HCT116 (cell line): ENCODE results near the gene CHRDL1. TPM values are rescaled to one million over a fixed set of nuclear protein-coding genes. Genes with fewer than 3 reads are reported as not detected.

Experiments used
- ATAC-seq: fragments of 200-7000 bp; cut with Tn5 transposase; 2 replicates; pipeline ENCODE4 v1.9.1; 2020; ENCODE audit warnings: mild to moderate bottlenecking, moderate library complexity
- BruUV-seq: library from RNA; stranded (reverse); fragments of 400-500 nt; replicated peaks from 2 replicates; lab custom pipeline; 2021; lab: Mats Ljungman, UMichigan
- CTCF ChIA-PET: fragments of 300-600 bp; sonication (Branson Sonifier 250); formaldehyde crosslinking; loops from one replicate; lab custom pipeline; 2021; ENCODE audit warnings: antibody characterized with exemption; lab: Charles Lee
- POLR2A ChIA-PET: fragments of 300-600, 350-600 bp; sonication (Branson Sonifier 250); formaldehyde crosslinking; loops from one replicate; lab custom pipeline; 2021; ENCODE audit warnings: antibody characterized with exemption; lab: Charles Lee
- RAD21 ChIA-PET, 2 experiments: fragments of 300-600 bp; sonication (Branson Sonifier 250); formaldehyde crosslinking; loops; one replicate each; lab custom pipeline; 2023; ENCODE audit warnings: low total read pairs in 2 of 2; ENCODE audit not compliant: uncharacterized antibody in 2 of 2, unreplicated experiment in 2 of 2, low non-redundant PET in 1 of 2; lab: Charles Lee
- DNase-seq: peaks from one replicate; pipeline ENCODE4 v3.0.0-alpha.2; 2010; ENCODE audit warnings: low read depth, low spot score
- H2AFZ ChIP-seq: fragments of 200-600 bp; shearing (Covaris generic), sonication (generic); 2 replicates; pipeline ENCODE4 v1.6.1; 2017; ENCODE audit warnings: low read depth, mixed run types, mixed read lengths, antibody characterized with exemption, low read length; ENCODE audit not compliant: poor library complexity, severe bottlenecking
- H3K27ac ChIP-seq: 2 replicates; pipeline ENCODE4 v1.5.1; 2012; ENCODE audit warnings: low read depth, low read length
- H3K27me3 ChIP-seq: fragments of 200-600 bp; sonication (generic); 2 replicates; pipeline ENCODE4 v1.6.1; 2016; ENCODE audit warnings: mixed run types, low read length, mixed read lengths; ENCODE audit not compliant: insufficient read depth
- H3K36me3 ChIP-seq, 2 experiments: fragments of 200-500 bp in 1 of 2; fragments of 200-600 bp in 1 of 2; sonication (Bioruptor generic) in 1 of 2; sonication (generic) in 1 of 2; 2 replicates each; pipeline versions ENCODE4 v1.5.1 to v1.6.1; 2014 to 2016; ENCODE audit warnings: low read length in 2 of 2, inconsistent platforms in 1 of 2, mixed read lengths in 1 of 2, mixed run types in 1 of 2; ENCODE audit not compliant: insufficient read depth in 2 of 2, control insufficient read depth in 1 of 2
- H3K4me1 ChIP-seq, 2 experiments: fragments of 200-600 bp in 1 of 2; sonication (generic) in 1 of 2; 2 replicates each; pipeline versions ENCODE4 v1.5.1 to v1.6.1; 2012 to 2017; ENCODE audit warnings: low read length in 2 of 2, inconsistent platforms in 1 of 2, mild to moderate bottlenecking in 1 of 2, mixed read lengths in 1 of 2, mixed run types in 1 of 2, moderate library complexity in 1 of 2; ENCODE audit not compliant: insufficient read depth in 2 of 2, control insufficient read depth in 1 of 2
- H3K4me2 ChIP-seq: fragments of 200-600 bp; sonication (generic); 2 replicates; pipeline ENCODE4 v1.6.1; 2017; ENCODE audit warnings: mixed run types, low read length, mixed read lengths
- H3K4me3 ChIP-seq, 2 experiments: fragments of 200-600 bp in 1 of 2; sonication (generic) in 1 of 2; replicated peaks in 1 of 2; 2 replicates each; pipeline ENCODE4 v1.5.1; 2011 to 2016; ENCODE audit warnings: low read length in 2 of 2, control low read depth in 1 of 2, low read depth in 1 of 2, mild to moderate bottlenecking in 1 of 2, mixed read lengths in 1 of 2, mixed run types in 1 of 2
- H3K79me2 ChIP-seq: fragments of 200-600 bp; sonication (generic); 2 replicates; pipeline ENCODE4 v1.6.1; 2017; ENCODE audit warnings: mild to moderate bottlenecking, mixed run types, low read length, moderate library complexity, mixed read lengths; ENCODE audit not compliant: insufficient read depth
- H3K9ac ChIP-seq: fragments of 200-600 bp; sonication (generic); 2 replicates; pipeline ENCODE4 v1.6.1; 2016; ENCODE audit warnings: low read length, mixed read lengths
- H3K9me2 ChIP-seq: fragments of 200-600 bp; sonication (generic), shearing (Covaris generic); 2 replicates; pipeline ENCODE4 v1.6.1; 2017; ENCODE audit warnings: mixed run types, mild to moderate bottlenecking, moderate library complexity; ENCODE audit not compliant: insufficient read depth
- H3K9me3 ChIP-seq, 2 experiments: fragments of 200-500 bp in 1 of 2; fragments of 200-600 bp in 1 of 2; sonication (Bioruptor generic) in 1 of 2; sonication (generic) in 1 of 2; 2 replicates each; pipeline ENCODE4 v1.6.1; 2014 to 2017; ENCODE audit warnings: low read length in 2 of 2, mixed read lengths in 2 of 2, inconsistent platforms in 1 of 2, low read depth in 1 of 2, mild to moderate bottlenecking in 1 of 2, mixed run types in 1 of 2, moderate library complexity in 1 of 2; ENCODE audit not compliant: control insufficient read depth in 1 of 2, insufficient read depth in 1 of 2
- H4K20me1 ChIP-seq: fragments of 200-600 bp; sonication (generic), shearing (Covaris generic); 2 replicates; pipeline ENCODE4 v1.6.1; 2017; ENCODE audit warnings: mixed run types, mild to moderate bottlenecking, moderate library complexity; ENCODE audit not compliant: insufficient read depth
- CTCF ChIP-seq, 3 experiments: fragments of 200-600 bp in 1 of 3; sonication (generic) in 1 of 3; IDR thresholded peaks in 2 of 3; conservative IDR thresholded peaks in 1 of 3; 2 replicates each; pipeline ENCODE4 v1.5.1; 2012 to 2017; ENCODE audit warnings: low read depth in 2 of 3, low read length in 2 of 3, antibody characterized with exemption in 1 of 3, borderline replicate concordance in 1 of 3, control low read depth in 1 of 3, mild to moderate bottlenecking in 1 of 3, mixed read lengths in 1 of 3, mixed run types in 1 of 3, moderate library complexity in 1 of 3; ENCODE audit not compliant: insufficient read depth in 1 of 3
- EZH2 ChIP-seq: fragments of 200-600 bp; sonication (generic); IDR thresholded peaks from 2 replicates; pipeline ENCODE4 v1.6.1; 2017; ENCODE audit warnings: antibody characterized with exemption, mixed run types
- EZH2phosphoT487 ChIP-seq: fragments of 200-600 bp; IDR thresholded peaks from 2 replicates; pipeline ENCODE4 v1.6.1; 2018; ENCODE audit warnings: antibody characterized with exemption, borderline replicate concordance
- MAX ChIP-seq: IDR thresholded peaks from 2 replicates; pipeline ENCODE4 v1.6.1; 2012
- SP1 ChIP-seq: IDR thresholded peaks from 2 replicates; pipeline ENCODE4 v1.6.1; 2012; ENCODE audit warnings: low read depth
- TCF7L2 ChIP-seq: IDR thresholded peaks from 2 replicates; pipeline ENCODE4 v1.7.0; 2011; ENCODE audit warnings: borderline replicate concordance, inconsistent platforms; ENCODE audit not compliant: insufficient read depth, insufficient read length; ENCODE audit errors: extremely low read depth
- ZBTB33 ChIP-seq: IDR thresholded peaks from 2 replicates; pipeline ENCODE4 v1.6.1; 2011; ENCODE audit warnings: mild to moderate bottlenecking, low read length, moderate library complexity; ENCODE audit not compliant: insufficient replicate concordance; ENCODE audit errors: extremely low read depth
- intact Hi-C: fragments of 100-400 bp; cut with micrococcal nuclease; formaldehyde crosslinking; loops from 2 replicates; pipeline ENCODE4 v1.10.0; 2022
- total RNA-seq: library from RNA; stranded (reverse); gene quantifications from one replicate; pipeline ENCODE4 v1.2.1, GENCODE V29; 2021; ENCODE audit not compliant: unreplicated experiment

CHRDL1 gene
- total RNA-seq, 1 experiment from 2014 or later: 0.05 TPM

GRCh38 chrX:110806145-110806544, 10.5 kb upstream of the CHRDL1 start:
- Histone ChIP-seq H3K4me1 (no peaks in the 10 kb centered on the region), H3K79me2 (no peaks in the 10 kb centered on the region), H3K9me3 (no peaks in the 10 kb centered on the region), H2AFZ (no peak overlapping the region), H3K4me3 (no peak overlapping the region), H3K27ac (no peak overlapping the region), H3K9ac (no peak overlapping the region), H3K9me2 (no peaks in the 10 kb centered on the region), H3K27me3 (peaks cover 5% of the 10 kb centered on the region; the same call in 1 of the 2 replicates), H3K36me3 (no peaks in the 10 kb centered on the region), H4K20me1 (no peaks in the 10 kb centered on the region), H3K4me2 (no peak overlapping the region)
- ChIA-PET POLR2A (no interaction called here), RAD21 (no interaction called here), CTCF (no interaction called here)
- no peak for TF ChIP-seq MAX
- no peak for TF ChIP-seq TCF7L2
- no peak for TF ChIP-seq EZH2
- TF ChIP-seq ZBTB33: no peak
- no peak for TF ChIP-seq CTCF (IDR thresholded peaks at IDR 0.05 in 2 of 3, conservative IDR thresholded peaks at IDR 0.05 in 1 of 3; ENCODE audit: borderline replicate concordance in 1 of 3, insufficient read depth in 1 of 3, low read depth in 2 of 3, low read length in 2 of 3)
- no peak for TF ChIP-seq SP1
- TF ChIP-seq EZH2phosphoT487: no peak
- no peak for DNase-seq
- intact Hi-C loops: no loop called here
- ATAC-seq: no peak
- BruUV-seq: no TSS peak
